Heart right ventricle (tissue), 16 donors: ENCODE measurements around the gene GORASP1. TPM values are rescaled to one million over a fixed set of nuclear protein-coding genes. Genes with fewer than 3 reads are reported as not detected.

Experiments
- ATAC-seq, 8 donors: fragments of 200-7000 bp; cut with Tn5 transposase; one replicate each; pipeline ENCODE4 v1.9.1; 2020; ENCODE audit warnings: mild to moderate bottlenecking in 8 of 8, moderate library complexity in 8 of 8, moderate number of reproducible peaks in 1 of 8
- DNase-seq, 2 donors: peaks; one replicate each; pipeline ENCODE4 v3.0.0-alpha.2; 2020
- H3K27ac ChIP-seq, 10 donors: fragments of 200-600 bp; sonication (generic) in 2 of 10; one replicate each; pipeline versions ENCODE4 v1.5.0 to v1.8.0; 2020 to 2022; ENCODE audit warnings: mild to moderate bottlenecking in 3 of 10
- H3K27me3 ChIP-seq, 7 donors: fragments of 200-600 bp; one replicate each; pipeline ENCODE4 v1.8.0; 2021 to 2022; ENCODE audit warnings: mild to moderate bottlenecking in 2 of 7
- H3K36me3 ChIP-seq, 9 donors: fragments of 200-600 bp; sonication (generic) in 1 of 9; one replicate each; pipeline versions ENCODE4 v1.5.0 to v1.8.0; 2020 to 2022; ENCODE audit warnings: mild to moderate bottlenecking in 2 of 9
- H3K4me1 ChIP-seq, 9 donors: fragments of 200-600 bp; sonication (generic) in 1 of 9; one replicate each; pipeline versions ENCODE4 v1.5.0 to v1.8.0; 2020 to 2022; ENCODE audit warnings: mild to moderate bottlenecking in 4 of 9
- H3K4me3 ChIP-seq, 10 donors: fragments of 200-600 bp; sonication (generic) in 2 of 10; one replicate each; pipeline versions ENCODE4 v1.5.0 to v1.8.0; 2020 to 2022; ENCODE audit warnings: mild to moderate bottlenecking in 7 of 10, moderate library complexity in 2 of 10
- H3K9me3 ChIP-seq, 11 donors: fragments of 200-600 bp in 10 of 11; sonication (generic) in 2 of 11; one replicate each; pipeline versions ENCODE4 v1.5.0 to v1.8.0; 2013 to 2022; ENCODE audit warnings: mild to moderate bottlenecking in 2 of 11, control low read depth in 1 of 11, moderate library complexity in 1 of 11
- CTCF ChIP-seq, 9 donors: fragments of 200-600 bp; sonication (generic) in 2 of 9; IDR thresholded peaks; one replicate each; pipeline versions ENCODE4 v1.5.0 to v1.8.0; 2021 to 2022; ENCODE audit warnings: antibody characterized with exemption in 9 of 9, mild to moderate bottlenecking in 5 of 9, moderate library complexity in 1 of 9
- WGBS, 2 donors: extraction: QIAGEN DNeasy Blood & Tissue Kit; methylation state at CpG; one replicate each; pipeline ENCODE4 v1.1.7; 2013; ENCODE audit warnings: inconsistent platforms in 1 of 2; 5-methylcytosine and 5-hydroxymethylcytosine counted together
- intact Hi-C, 10 donors: fragments of 100-400 bp; cut with DNase I; formaldehyde crosslinking; loops; one replicate each; pipeline versions ENCODE4 v1.11.1 to v1.14.2; 2022
- polyA plus RNA-seq, 2 donors: library from polyadenylated mRNA; stranded (reverse); fragments of 200-250 nt; gene quantifications; one replicate each; pipeline ENCODE4 v1.2.3, GENCODE V29; 2013
- total RNA-seq, 10 donors: library from RNA; stranded (reverse); fragmentation: NEBNext Ultra II Directional in 3 of 10; extraction: Animal tissue kit (Norgen Biotek cat#: 25700) in 3 of 10; gene quantifications; one replicate each; pipeline versions ENCODE4 v1.2.1 to v1.2.4, GENCODE V29; 2021 to 2023
- donor health status: Arrhythmogenic right ventricular cardiomyopathy.
- donor health status: ischemic (EF 13 %, LVEDD 7.1; RV severe dilation, severe dysfunction).
- donor health status: healthy with polysubstance abuse.
- donor health status: DM: no; HTN: yes; CAD: no.
- donor health status: DM: no; HTN: no; CAD: no.
- donor health status: ischemic (EF 25% LVEDD 6.9; RV normal size, moderate dysfunction).
- donor health status: ischemic (EF 25% LVEDD 5.7; RV mildly dilated, moderate dysfunction).
- donor health status: healthy.
- donor health status: DM: yes; HTN: yes; CAD: no.
- donor health status: Ischemic cardiomyopathy.
- donor health status: ischemic (EF 35%, LVEDD 5.7; RV mildly dilated, moderate dysfunction).
- donor health status: nonischemic (EF 11% LVEDD 7.7; RV severe dilation, severe dysfunction).
- donor health status: DM: yes; HTN: yes; CAD: no.
- donor health status: PGD.
- donor health status: ischemic (EF 29% LVEDD 5.4; RV normal size, mild dysfunction).
- donor health status: nonischemic (EF 23%, LVEDD 6.1; RV moderate dilation, normal function).

Gene GORASP1
- total and polyA plus RNA-seq, 12 donors = 28.4 to 54.2 (median 40.6) TPM

- TF ChIP-seq CTCF (IDR thresholded peaks at IDR 0.05) = peak in 1 of 9 donors; percentile 20
- intact Hi-C loops = no loop called here
- H3K36me3 ChIP-seq = no peaks in the 10 kb centered on the region
- 44% methylated on average over 9 of the region's 9 CpGs for WGBS, 2 donors
- DNase-seq (no peak), ATAC-seq (no peak)
- H3K4me3 ChIP-seq = peak overlapping the region in 9 of 10 donors; percentile 47 to 99 (median 96)
- peaks cover 18 to 52% (median 41%) of the 10 kb centered on the region in 9 donors for H3K4me1 ChIP-seq
- no peaks in the 10 kb centered on the region for H3K9me3 ChIP-seq
- H3K27ac ChIP-seq = peak overlapping the region; percentile 20 to 100 (median 100)
- no peaks in the 10 kb centered on the region for H3K27me3 ChIP-seq
Measured at GRCh38 chr3:39153977-39154279, 46.5 kb upstream of the GORASP1 start.

DNA sequence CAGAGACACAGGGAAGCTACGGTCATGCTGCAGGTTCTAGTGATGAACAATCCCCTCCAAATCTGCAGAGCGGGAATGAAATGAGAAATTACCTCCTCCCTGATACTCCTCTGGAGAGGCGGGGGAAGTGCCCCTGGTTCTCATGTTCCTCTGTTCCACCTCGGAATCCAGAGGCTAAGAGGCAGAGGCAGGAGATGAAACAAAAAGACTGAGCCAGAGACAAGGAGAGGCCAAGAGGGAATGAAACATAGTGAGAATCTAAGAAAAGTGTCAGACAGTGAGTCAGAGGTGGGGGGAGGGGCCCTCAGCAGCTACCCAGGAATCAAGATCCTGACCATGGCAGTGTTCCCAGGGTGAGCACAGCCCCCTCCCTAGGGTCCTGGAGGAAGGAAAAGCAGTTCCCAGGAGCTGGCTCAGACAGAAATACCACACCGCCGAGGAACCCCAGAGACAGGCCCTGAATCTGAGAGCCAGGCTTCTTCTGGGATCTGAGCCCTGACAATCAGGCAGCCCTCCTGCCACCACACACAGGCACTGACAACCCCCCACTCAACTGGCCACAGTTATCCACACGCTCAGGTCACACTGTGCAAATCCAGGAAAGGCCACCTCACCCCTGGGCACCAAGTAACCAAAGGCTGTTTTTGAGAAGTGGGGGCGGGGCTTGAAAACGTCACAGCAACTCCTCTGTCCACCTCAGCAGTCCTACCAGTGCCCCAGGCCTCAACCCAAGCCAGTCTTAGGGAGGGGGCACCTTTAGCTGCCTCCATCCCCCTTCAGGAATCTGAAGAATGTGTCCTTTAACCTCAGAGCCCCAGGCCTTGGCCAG is 43.6 kb upstream of the GORASP1 start:
- Histone ChIP-seq H3K27me3 (no peaks in the 10 kb centered on the region), H3K36me3 (peaks cover 0 to 8% (median 3%) of the 10 kb centered on the region in 9 donors), H3K4me3 (peak overlapping the region; percentile 77 to 99 (median 96)), H3K27ac (peak overlapping the region; percentile 97 to 100 (median 100)), H3K4me1 (peaks cover 39 to 81% (median 70%) of the 10 kb centered on the region in 9 donors), H3K9me3 (no peaks in the 10 kb centered on the region)
- peak; percentile 10 to 53 (median 38) for ATAC-seq
- peak; percentile 80 to 92 for DNase-seq
- TF ChIP-seq CTCF (IDR thresholded peaks at IDR 0.05) = no peak
- intact Hi-C loops = no loop called here
- WGBS, 2 donors = 26 to 29% methylated on average over 9 of the region's 9 CpGs

DNA sequence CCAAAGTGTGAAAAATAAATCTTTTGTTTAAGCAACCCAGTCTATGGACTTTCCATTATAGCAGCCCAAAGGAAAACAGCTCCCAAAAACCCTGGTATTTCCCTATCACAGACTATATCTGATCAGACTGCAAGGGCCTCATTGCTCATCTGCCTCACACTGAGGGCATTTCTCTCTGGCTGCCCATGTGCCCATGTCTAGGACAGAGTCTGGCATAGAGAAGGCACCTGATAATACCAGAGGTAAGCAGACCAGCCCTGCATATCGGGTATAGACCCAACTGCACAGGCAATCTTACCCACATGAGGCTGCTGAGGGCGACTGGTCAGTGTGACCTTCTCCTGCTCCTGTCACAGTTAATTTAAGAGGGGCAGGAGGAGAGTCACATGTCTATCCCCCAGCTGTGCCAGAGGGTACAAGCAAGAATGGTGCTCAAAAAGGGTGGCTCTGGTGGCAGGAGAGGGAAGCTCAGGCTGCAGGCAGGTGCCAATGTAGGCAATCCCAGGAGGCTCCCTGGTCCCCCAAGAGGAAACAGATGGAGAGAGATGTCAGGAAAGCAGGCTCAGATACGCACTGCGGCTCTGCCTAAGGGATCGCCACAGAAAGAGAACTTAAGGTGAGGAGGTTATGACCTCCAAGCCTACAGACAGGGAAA is 42.8 kb upstream of the GORASP1 start:
- Histone ChIP-seq H3K36me3 (peaks cover 0 to 15% (median 11%) of the 10 kb centered on the region in 9 donors), H3K9me3 (no peaks in the 10 kb centered on the region), H3K4me1 (peaks cover 43 to 86% (median 76%) of the 10 kb centered on the region in 9 donors), H3K27me3 (no peaks in the 10 kb centered on the region), H3K4me3 (peak overlapping the region in 9 of 10 donors; percentile 90 to 99 (median 96)), H3K27ac (peak overlapping the region; percentile 97 to 100 (median 100))
- ATAC-seq = no peak
- intact Hi-C loops = no loop called here
- peak in 1 of 9 donors; percentile 30 for TF ChIP-seq CTCF (IDR thresholded peaks at IDR 0.05)
- 34% methylated on average over 5 of the region's 5 CpGs for whole genome bisulfite sequencing, 2 donors
- no peak for DNase-seq

- peaks cover 43 to 86% (median 76%) of the 10 kb centered on the region in 9 donors for H3K4me1 ChIP-seq
- no peak for ATAC-seq
- WGBS, 2 donors = 81 to 87% methylated on average over 3 of the region's 3 CpGs
- no peaks in the 10 kb centered on the region for H3K9me3 ChIP-seq
- H3K36me3 ChIP-seq = peaks cover 0 to 21% (median 17%) of the 10 kb centered on the region in 9 donors
- TF ChIP-seq CTCF (IDR thresholded peaks at IDR 0.05) = no peak
- intact Hi-C loops = loop anchor here in 2 of 10 donors (5.0 to 10.0 kb wide), 2 partner anchors 38 to 235 kb away; partner anchors contain the start of gene SLC25A38 (in 1 of the 2)
- peak overlapping the region in 3 of 10 donors; percentile 10 to 98 (median 90) for H3K4me3 ChIP-seq
- DNase-seq = no peak
- no peaks in the 10 kb centered on the region for H3K27me3 ChIP-seq
- peak overlapping the region in 9 of 10 donors; percentile 12 to 100 (median 100) for H3K27ac ChIP-seq
Measured at GRCh38 chr3:39149498-39150147, 42.2 kb upstream of the GORASP1 start.
